NCI-H748 treated with DMSO at 0.1 percent for 48 hours (cell line): ENCODE data around the gene G2E3.
"Not testable (repeated sequence)": the region's sequence is repeated elsewhere in the genome, so short reads cannot be mapped to it uniquely, and the experiment has no call there.

Experiments used
- DNase-seq: peaks from one replicate; lab custom pipeline; 2025; lab: John Stamatoyannopoulos, UW

The G2E3 gene

GRCh38 chr14:30560581-30560980 lies 1.6 kb downstream of the G2E3 start:
- DNase-seq, result no peak

- DNase-seq, result no peak
Observed at GRCh38 chr14:30564235-30564867, 5.4 kb downstream of the G2E3 start.

GRCh38 chr14:30564868-30565248 lies 5.9 kb downstream of the G2E3 start:
- DNase-seq, result no peak

GRCh38 chr14:30569216-30569902 lies 10.4 kb downstream of the G2E3 start:
- no peak for DNase-seq

- no peak for DNase-seq
Observed at GRCh38 chr14:30569903-30570226, 10.9 kb downstream of the G2E3 start.

GRCh38 chr14:30572237-30572636 lies 13.3 kb downstream of the G2E3 start:
- DNase-seq, result no peak

GRCh38 chr14:30572771-30573170 lies 13.8 kb downstream of the G2E3 start:
- no peak for DNase-seq

GRCh38 chr14:30573226-30573814 lies 14.4 kb downstream of the G2E3 start:
- no peak for DNase-seq

- DNase-seq, result no peak
Observed at GRCh38 chr14:30573966-30574365, 15.0 kb downstream of the G2E3 start.

GRCh38 chr14:30574777-30575176 lies 15.8 kb downstream of the G2E3 start:
- not testable (repeated sequence) for DNase-seq

GRCh38 chr14:30576333-30576732 lies 17.4 kb downstream of the G2E3 start:
- DNase-seq, result not testable (repeated sequence)

- no peak for DNase-seq
Observed at GRCh38 chr14:30580616-30581282, 21.8 kb downstream of the G2E3 start.

- no peak for DNase-seq
Observed at GRCh38 chr14:30581283-30581625, 22.3 kb downstream of the G2E3 start.

GRCh38 chr14:30582376-30582775 lies 23.4 kb downstream of the G2E3 start:
- DNase-seq, result no peak

- DNase-seq, result no peak
Observed at GRCh38 chr14:30584058-30584630, 25.2 kb downstream of the G2E3 start.

- DNase-seq, result no peak
Observed at GRCh38 chr14:30585204-30585603, 26.2 kb downstream of the G2E3 start.

GRCh38 chr14:30587141-30587540 lies 28.2 kb downstream of the G2E3 start:
- no peak for DNase-seq

- no peak for DNase-seq
Observed at GRCh38 chr14:30588873-30589272, 29.9 kb downstream of the G2E3 start.

GRCh38 chr14:30596935-30597334 lies 38.0 kb downstream of the G2E3 start:
- no peak for DNase-seq

GRCh38 chr14:30597504-30597903 lies 38.5 kb downstream of the G2E3 start:
- DNase-seq, result no peak

- no peak for DNase-seq
Observed at GRCh38 chr14:30600922-30601918, 42.3 kb downstream of the G2E3 start.

- DNase-seq, result no peak
Observed at GRCh38 chr14:30603402-30603801, 44.4 kb downstream of the G2E3 start.
